NCI-H460 (cell line): ENCODE data around the gene SIRT3. TPM values are rescaled to one million over a fixed set of nuclear protein-coding genes. Genes with fewer than 3 reads are reported as not detected.
"Not testable (repeated sequence)": the region's sequence is repeated elsewhere in the genome, so short reads cannot be mapped to it uniquely, and the experiment has no call there.

ENCODE experiments used
- DNase-seq: peaks from one replicate; pipeline ENCODE4 v3.0.0-alpha.2; 2016; ENCODE audit warnings: low read depth; ENCODE audit errors: extremely low read depth
- total RNA-seq: library from RNA; depleted of rRNA; stranded (reverse); fragments of >200 nt; shearing (Covaris generic); gene quantifications from 2 replicates; pipeline ENCODE4 v1.2.3, GENCODE V29; 2014; rRNA removed

SIRT3 gene
- total RNA-seq, 1 experiment from 2014 or later, result 11.0 TPM

- DNase-seq, result not testable (repeated sequence)
Measured at GRCh38 chr11:189200-189783, 46.9 kb downstream of the SIRT3 start.

DNA sequence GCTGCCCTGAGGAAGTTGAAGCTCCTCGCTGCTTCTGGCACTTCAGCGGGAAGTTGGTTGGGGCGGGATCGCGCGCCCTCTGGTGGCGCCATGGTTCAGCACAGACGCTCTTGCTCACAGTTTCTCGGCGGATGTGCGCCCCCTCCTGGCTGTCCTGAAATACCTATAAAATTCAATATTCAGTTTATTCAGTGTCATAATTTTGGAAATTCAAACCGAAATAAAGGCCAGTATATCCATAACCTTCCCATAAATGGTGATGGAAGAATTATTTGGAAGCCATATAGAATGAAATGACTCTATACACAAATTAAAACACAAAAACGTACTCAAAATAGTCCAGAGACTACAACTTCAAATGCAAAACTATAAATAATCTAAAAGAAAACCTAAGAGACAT, 55.9 kb downstream of the SIRT3 start:
- not testable (repeated sequence) for DNase-seq

Other genes with a start within 250 kb of the SIRT3 start
- not detected in 2 replicates for gene SCGB1C1, start 43.3 kb downstream of the SIRT3 start, total RNA-seq
- 16.5 and 16.8 TPM in 2 replicates for gene BET1L, start 28.9 kb downstream of the SIRT3 start, total RNA-seq
- 53.9 and 82.0 TPM in 2 replicates for gene RIC8A, start 28.6 kb downstream of the SIRT3 start, total RNA-seq
- 69.9 and 72.8 TPM in 2 replicates for gene PSMD13, start 634 bp upstream of the SIRT3 start, total RNA-seq
- not detected in 2 replicates for gene NLRP6, start 42.1 kb upstream of the SIRT3 start, total RNA-seq
- 12.7 and 13.4 TPM in 2 replicates for gene PGGHG, start 52.8 kb upstream of the SIRT3 start, total RNA-seq
- gene IFITM5, start 63.2 kb upstream of the SIRT3 start, total RNA-seq, result not detected in 2 replicates
- gene IFITM2, start 71.5 kb upstream of the SIRT3 start, total RNA-seq, result 44.7 and 71.8 TPM in 2 replicates
- 2.2 and 4.5 TPM in 2 replicates for gene IFITM1, start 77.7 kb upstream of the SIRT3 start, total RNA-seq
- gene IFITM3, start 84.5 kb upstream of the SIRT3 start, total RNA-seq, result 161 and 191 TPM in 2 replicates
- gene B4GALNT4, start 133.2 kb upstream of the SIRT3 start, total RNA-seq, result 8.1 and 8.6 TPM in 2 replicates
- gene PKP3, start 157.9 kb upstream of the SIRT3 start, total RNA-seq, result 27.0 and 27.7 TPM in 2 replicates
- 17.5 and 24.3 TPM in 2 replicates for gene SIGIRR, start 178.7 kb upstream of the SIRT3 start, total RNA-seq
- gene ANO9, start 205.7 kb upstream of the SIRT3 start, total RNA-seq, result 0.12 TPM in 1 of 2 replicates, not detected in the other
- gene PTDSS2, start 213.9 kb upstream of the SIRT3 start, total RNA-seq, result 19.6 and 23.7 TPM in 2 replicates